Muscle layer of colon (tissue), 2 donors: ENCODE measurements around the gene DPY19L3.

ENCODE experiments used
- H3K27ac ChIP-seq: one replicate; pipeline ENCODE4 v1.7.0; 2013; ENCODE audit warnings: low read depth, mild to moderate bottlenecking, low read length, moderate library complexity
- H3K27me3 ChIP-seq, 2 donors: one replicate each; pipeline ENCODE4 v1.7.0; 2013; ENCODE audit warnings: low read length in 2 of 2, mild to moderate bottlenecking in 2 of 2; ENCODE audit not compliant: insufficient read depth in 2 of 2, control insufficient read depth in 1 of 2
- H3K36me3 ChIP-seq: one replicate; pipeline ENCODE4 v1.7.0; 2013; ENCODE audit warnings: mild to moderate bottlenecking, low read length; ENCODE audit not compliant: insufficient read depth
- H3K4me1 ChIP-seq: one replicate; pipeline ENCODE4 v1.7.0; 2013; ENCODE audit warnings: mild to moderate bottlenecking, low read length; ENCODE audit not compliant: insufficient read depth
- H3K4me3 ChIP-seq, 2 donors: one replicate each; pipeline ENCODE4 v1.7.0; 2013; ENCODE audit warnings: low read length in 2 of 2, low read depth in 1 of 2, mild to moderate bottlenecking in 1 of 2, moderate library complexity in 1 of 2
- H3K9ac ChIP-seq: one replicate; pipeline ENCODE4 v1.7.0; 2013; ENCODE audit warnings: low read length
- H3K9me3 ChIP-seq: one replicate; pipeline ENCODE4 v1.7.0; 2013; ENCODE audit warnings: mild to moderate bottlenecking, low read length
- donor health status: abdominal sarcoma.
- donor health status: Adenocarcinoma of cecum.

DPY19L3 gene

DNA sequence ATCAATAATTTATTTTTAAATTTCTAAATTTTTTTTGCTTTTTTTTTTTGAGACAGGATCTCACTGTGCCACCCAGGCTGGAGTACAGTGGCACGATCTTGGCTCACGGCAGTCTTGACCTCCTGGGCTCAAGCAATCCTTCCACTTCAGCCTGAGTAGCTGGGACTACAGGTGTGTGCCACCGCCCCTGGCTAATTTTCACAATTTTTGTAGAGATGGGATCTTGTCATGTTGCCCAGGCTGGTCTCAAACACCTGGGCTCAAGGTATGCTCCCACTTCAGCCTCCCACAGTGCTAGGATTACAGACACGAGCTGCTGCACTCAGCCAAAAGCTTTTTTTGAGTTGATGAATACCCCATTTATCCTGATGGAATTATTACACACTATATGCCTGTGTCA, 50.8 kb downstream of the DPY19L3 start:
- H3K9me3 ChIP-seq: no peaks in the 10 kb centered on the region
- peaks cover 5% of the 10 kb centered on the region for H3K36me3 ChIP-seq
- no peaks in the 10 kb centered on the region for H3K4me1 ChIP-seq
- no peak overlapping the region for H3K27ac ChIP-seq
- no peaks in the 10 kb centered on the region for H3K27me3 ChIP-seq
- no peak overlapping the region for H3K9ac ChIP-seq
- H3K4me3 ChIP-seq: no peak overlapping the region

DNA sequence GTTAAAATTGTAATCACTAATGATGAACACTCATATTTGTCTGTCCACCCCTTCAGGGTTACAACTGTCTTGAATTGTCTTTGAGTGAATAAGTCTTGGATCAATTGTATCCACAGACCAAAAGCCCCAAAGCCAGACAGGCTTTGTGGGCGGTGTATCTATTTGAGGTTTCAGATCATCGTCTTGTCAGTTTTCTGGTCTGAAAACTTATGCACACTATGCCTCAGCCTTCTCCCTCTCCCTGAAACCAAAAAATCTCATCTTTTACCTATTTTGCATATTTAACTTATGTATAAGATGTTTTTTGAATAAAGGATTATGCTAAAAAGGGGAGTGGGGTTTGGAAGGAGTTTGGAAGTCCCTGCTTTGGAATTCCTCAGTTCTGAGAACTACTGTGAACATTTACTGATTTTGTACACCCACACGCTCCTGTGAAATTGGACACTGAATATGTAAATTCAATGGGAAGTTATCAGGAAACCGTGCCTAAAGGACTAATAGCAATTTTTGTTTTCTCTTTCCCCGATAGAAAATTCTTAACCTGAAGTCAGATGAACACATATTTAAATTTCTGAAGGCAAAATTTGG, 52.1 kb downstream of the DPY19L3 start:
- Histone ChIP-seq H3K4me3 (no peak overlapping the region), H3K36me3 (peaks cover 5% of the 10 kb centered on the region), H3K27ac (no peak overlapping the region), H3K4me1 (no peaks in the 10 kb centered on the region), H3K9ac (no peak overlapping the region), H3K9me3 (no peaks in the 10 kb centered on the region), H3K27me3 (no peaks in the 10 kb centered on the region)

DNA sequence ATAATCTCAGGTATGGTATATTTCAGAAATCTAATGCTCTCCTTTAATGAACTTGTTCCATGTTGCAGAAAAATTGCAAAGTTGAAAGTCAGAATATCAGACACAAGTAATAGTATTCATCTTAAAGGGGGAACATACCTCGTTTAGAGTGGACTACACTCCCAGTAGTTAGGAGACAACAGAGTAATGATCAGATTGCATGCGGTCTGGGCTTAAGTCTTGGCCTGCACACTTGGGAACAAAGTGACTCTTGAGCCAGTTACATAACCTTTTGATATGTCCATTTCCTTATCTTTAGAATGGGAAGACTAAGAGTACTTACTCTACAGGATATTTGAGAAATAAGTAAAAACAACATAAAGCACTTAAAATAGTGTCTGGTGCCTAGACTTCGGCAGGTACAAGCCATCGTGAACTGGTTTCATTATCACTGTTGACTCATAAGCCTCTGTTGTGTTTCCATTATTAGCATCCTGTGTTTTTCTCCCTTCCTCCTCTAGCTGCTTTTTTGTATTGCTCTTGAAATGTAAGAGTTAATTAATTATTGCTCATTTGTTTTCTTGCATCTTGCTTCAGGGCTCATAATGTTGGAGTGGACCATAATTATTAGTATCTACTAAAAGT, 53.0 kb downstream of the DPY19L3 start:
- Histone ChIP-seq H3K27me3 (no peaks in the 10 kb centered on the region), H3K9me3 (no peaks in the 10 kb centered on the region), H3K36me3 (no peaks in the 10 kb centered on the region), H3K4me3 (no peak overlapping the region), H3K4me1 (no peaks in the 10 kb centered on the region), H3K9ac (no peak overlapping the region), H3K27ac (no peak overlapping the region)

GRCh38 chr19:32459204-32459865, 53.8 kb downstream of the DPY19L3 start:
- no peaks in the 10 kb centered on the region for H3K9me3 ChIP-seq
- no peak overlapping the region for H3K9ac ChIP-seq
- H3K4me3 ChIP-seq: no peak overlapping the region
- H3K27ac ChIP-seq: no peak overlapping the region
- H3K36me3 ChIP-seq: no peaks in the 10 kb centered on the region
- H3K4me1 ChIP-seq: no peaks in the 10 kb centered on the region
- H3K27me3 ChIP-seq: no peaks in the 10 kb centered on the region

DNA sequence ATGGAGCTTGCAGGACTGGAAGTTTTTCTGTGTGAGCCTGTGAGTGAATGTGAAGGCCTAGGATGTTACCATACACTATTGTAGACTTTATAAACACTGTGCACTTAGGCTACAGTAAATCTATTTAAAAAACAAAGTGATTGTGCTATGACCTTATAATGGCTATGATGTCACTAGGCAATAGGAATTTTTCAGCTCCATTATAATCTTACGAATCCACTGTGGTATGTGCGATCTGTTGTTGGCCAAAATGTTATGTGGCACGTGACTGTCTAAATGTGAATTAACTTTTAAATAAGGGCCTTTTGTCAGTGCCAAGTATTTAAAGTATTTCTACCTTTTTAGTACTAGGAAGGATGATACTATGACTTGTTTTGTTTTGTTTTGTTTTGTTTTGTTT, 54.9 kb downstream of the DPY19L3 start:
- Histone ChIP-seq H3K9me3 (no peaks in the 10 kb centered on the region), H3K27ac (no peak overlapping the region), H3K4me3 (no peak overlapping the region), H3K36me3 (no peaks in the 10 kb centered on the region), H3K4me1 (no peaks in the 10 kb centered on the region), H3K9ac (no peak overlapping the region), H3K27me3 (no peaks in the 10 kb centered on the region)

DNA sequence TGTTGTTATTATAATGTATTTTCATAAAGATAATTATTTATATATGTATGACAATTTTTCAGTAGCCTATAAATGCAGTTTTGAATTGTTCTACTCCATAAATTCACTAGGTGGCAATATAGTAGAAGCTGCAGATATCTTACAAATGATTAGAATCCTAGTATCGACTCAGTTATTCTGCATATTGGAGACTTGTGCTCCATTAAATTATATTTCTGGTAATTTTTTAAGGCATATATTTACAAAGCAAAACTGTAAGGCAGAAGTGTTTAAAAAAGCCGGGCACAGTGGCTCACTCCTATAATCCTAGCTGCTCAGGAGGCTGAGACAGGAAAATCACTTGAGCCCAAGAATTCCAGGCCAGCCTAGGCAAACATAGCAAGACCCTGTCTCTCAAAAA, 58.7 kb downstream of the DPY19L3 start:
- Histone ChIP-seq H3K27me3 (no peaks in the 10 kb centered on the region), H3K27ac (no peak overlapping the region), H3K36me3 (no peaks in the 10 kb centered on the region), H3K9me3 (no peaks in the 10 kb centered on the region), H3K4me1 (no peaks in the 10 kb centered on the region), H3K4me3 (no peak overlapping the region), H3K9ac (no peak overlapping the region)

GRCh38 chr19:32465176-32465575, 59.6 kb downstream of the DPY19L3 start:
- Histone ChIP-seq H3K27ac (no peak overlapping the region), H3K9me3 (no peaks in the 10 kb centered on the region), H3K36me3 (peaks cover 5% of the 10 kb centered on the region), H3K4me3 (no peak overlapping the region), H3K9ac (no peak overlapping the region), H3K4me1 (no peaks in the 10 kb centered on the region), H3K27me3 (no peaks in the 10 kb centered on the region)

DNA sequence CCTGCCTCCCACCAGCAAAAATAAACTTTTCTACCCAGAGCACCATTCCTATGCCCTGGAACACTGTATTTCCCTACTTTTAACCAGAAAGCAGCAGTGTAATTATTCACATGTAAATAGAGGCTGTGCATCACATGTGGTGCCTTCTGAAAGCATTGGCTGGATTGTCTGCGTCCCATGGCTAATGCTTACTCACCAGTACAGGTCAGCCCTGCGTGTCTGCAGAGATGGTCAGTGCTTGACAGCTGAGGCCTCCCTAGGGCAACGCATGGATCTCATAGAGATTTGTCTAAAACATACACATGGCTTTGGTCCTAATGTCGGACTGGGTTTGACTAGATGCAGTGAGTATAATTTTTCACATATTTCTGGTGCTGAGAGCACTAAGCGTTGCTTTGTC, 64.2 kb downstream of the DPY19L3 start:
- Histone ChIP-seq H3K9me3 (no peaks in the 10 kb centered on the region), H3K9ac (no peak overlapping the region), H3K36me3 (peaks cover 5% of the 10 kb centered on the region), H3K27ac (no peak overlapping the region), H3K27me3 (no peaks in the 10 kb centered on the region), H3K4me1 (no peaks in the 10 kb centered on the region), H3K4me3 (no peak overlapping the region)

- Histone ChIP-seq H3K4me3 (no peak overlapping the region), H3K9ac (no peak overlapping the region), H3K27me3 (no peaks in the 10 kb centered on the region), H3K36me3 (peaks cover 5% of the 10 kb centered on the region), H3K9me3 (no peaks in the 10 kb centered on the region), H3K27ac (no peak overlapping the region), H3K4me1 (no peaks in the 10 kb centered on the region)
Observed at GRCh38 chr19:32471095-32471494, 65.5 kb downstream of the DPY19L3 start.

DNA sequence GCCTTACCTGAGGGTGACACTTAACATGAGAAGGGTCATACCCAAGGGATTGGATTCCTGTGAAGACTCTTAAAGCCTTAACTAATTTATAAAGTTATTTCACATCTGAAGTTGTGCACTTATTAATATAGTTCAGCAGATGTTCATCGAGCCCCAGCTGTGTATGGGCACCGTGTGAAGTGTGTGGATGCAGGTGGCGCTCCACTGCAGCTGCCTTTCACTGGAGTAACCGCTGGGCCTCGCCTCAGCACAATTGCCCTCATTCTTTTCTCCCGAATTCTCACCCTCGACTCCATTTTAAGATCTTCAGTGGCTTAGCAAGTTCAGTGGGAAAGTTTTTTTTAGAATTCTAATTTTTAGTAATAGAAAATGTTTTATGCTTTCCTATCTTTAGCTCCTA, 66.2 kb downstream of the DPY19L3 start:
- peaks cover 5% of the 10 kb centered on the region for H3K36me3 ChIP-seq
- no peaks in the 10 kb centered on the region for H3K4me1 ChIP-seq
- H3K27me3 ChIP-seq: no peaks in the 10 kb centered on the region
- no peak overlapping the region for H3K9ac ChIP-seq
- no peaks in the 10 kb centered on the region for H3K9me3 ChIP-seq
- no peak overlapping the region for H3K4me3 ChIP-seq
- H3K27ac ChIP-seq: no peak overlapping the region

- Histone ChIP-seq H3K4me3 (no peak overlapping the region), H3K9ac (no peak overlapping the region), H3K27me3 (no peaks in the 10 kb centered on the region), H3K27ac (no peak overlapping the region), H3K4me1 (no peaks in the 10 kb centered on the region), H3K36me3 (peaks cover 17% of the 10 kb centered on the region), H3K9me3 (no peaks in the 10 kb centered on the region)
Observed at GRCh38 chr19:32475141-32476031, 69.8 kb downstream of the DPY19L3 start.
